GM18517 (cell line): Measurements from ENCODE around the gene ZNF862.
"Not testable (repeated sequence)": the region's sequence is repeated elsewhere in the genome, so short reads cannot be mapped to it uniquely, and the experiment has no call there.

Source experiments
- ATAC-seq: cut with Tn5 transposase; IDR thresholded peaks from one replicate; pipeline ENCODE4 v1.9.1; 2021; ENCODE audit warnings: mild to moderate bottlenecking, moderate library complexity; ENCODE audit not compliant: unreplicated experiment

ZNF862 gene

DNA sequence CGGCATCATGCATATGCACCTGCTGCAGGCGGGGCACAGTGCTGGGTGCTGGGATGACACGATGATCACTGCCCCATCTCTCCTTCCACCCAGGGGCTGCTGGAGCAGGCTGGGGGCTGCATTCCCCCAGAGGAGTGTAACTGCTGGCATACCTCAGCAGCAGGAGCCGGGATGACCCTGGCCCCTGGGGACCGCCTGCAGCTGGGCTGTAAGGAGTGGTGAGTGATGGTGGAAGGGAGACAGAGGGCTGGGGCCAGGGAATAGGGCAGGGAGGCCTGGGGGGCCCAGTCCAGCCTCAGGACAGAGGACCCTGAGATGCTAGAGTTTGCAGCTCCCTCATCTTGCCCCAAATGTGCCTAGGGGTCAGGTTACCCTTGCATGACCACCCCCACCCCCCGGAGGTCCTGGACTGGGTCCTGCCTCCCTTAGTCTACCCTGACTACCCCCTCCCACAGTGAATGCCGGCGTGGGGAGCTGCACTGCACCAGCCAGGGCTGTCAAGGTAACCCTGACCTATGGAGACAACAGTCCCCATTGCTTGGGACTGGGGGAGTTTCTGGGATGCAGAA, 14.5 kb upstream of the ZNF862 start:
- no peak for ATAC-seq

DNA sequence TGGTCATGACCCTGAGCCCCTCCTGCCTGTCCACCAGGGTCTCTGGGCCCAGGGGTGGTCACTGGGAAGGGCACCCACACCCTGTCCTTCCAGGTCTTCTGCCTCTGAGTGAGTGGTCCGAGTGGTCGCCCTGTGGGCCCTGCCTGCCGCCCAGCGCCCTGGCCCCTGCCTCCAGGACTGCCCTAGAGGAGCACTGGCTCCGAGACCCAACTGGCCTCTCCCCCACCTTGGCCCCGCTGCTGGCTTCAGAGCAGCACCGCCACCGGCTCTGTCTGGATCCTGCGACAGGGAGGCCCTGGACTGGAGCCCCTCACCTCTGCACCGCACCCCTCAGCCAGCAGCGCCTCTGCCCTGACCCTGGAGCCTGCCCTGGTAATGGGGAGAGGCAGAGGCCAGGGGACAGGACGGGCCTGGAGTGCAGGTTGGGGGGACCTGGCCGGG, 13.9 kb upstream of the ZNF862 start:
- ATAC-seq = no peak

DNA sequence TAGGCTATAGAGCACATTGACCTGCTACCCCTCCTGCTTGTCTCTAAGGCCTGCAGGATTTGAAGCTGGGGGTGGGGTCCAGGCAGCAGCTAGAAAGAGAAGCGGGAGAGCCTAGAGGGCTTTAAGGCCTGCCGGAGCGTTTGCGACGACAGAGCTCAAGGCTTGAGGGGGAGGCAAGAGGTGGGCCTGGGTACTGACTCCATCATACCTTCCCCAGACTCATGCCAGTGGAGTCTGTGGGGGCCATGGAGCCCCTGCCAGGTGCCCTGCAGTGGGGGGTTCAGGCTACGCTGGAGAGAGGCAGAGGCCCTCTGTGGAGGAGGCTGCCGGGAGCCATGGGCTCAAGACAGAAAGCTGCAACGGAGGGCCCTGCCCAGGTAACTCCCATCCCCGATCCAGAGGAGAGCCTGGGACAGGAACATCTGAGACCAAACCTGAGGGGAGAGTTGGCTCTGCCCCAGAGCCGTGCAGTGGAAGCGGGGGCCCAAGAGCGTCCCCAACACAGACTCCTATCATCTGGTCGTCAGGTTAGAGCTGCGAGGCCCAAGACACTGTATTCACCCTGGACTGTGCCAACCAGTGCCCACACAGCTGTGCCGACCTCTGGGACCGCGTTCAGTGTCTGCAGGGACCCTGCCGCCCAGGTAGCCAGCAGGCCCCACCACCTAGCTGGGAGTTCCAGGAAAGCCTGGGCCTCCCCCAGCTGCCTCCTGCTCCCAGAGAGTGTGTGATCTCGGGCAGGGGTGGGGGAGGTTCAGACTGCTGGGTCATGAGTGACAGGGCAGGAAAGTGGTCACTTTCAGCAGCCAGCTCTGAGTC, 13.2 kb upstream of the ZNF862 start:
- ATAC-seq = no peak

DNA sequence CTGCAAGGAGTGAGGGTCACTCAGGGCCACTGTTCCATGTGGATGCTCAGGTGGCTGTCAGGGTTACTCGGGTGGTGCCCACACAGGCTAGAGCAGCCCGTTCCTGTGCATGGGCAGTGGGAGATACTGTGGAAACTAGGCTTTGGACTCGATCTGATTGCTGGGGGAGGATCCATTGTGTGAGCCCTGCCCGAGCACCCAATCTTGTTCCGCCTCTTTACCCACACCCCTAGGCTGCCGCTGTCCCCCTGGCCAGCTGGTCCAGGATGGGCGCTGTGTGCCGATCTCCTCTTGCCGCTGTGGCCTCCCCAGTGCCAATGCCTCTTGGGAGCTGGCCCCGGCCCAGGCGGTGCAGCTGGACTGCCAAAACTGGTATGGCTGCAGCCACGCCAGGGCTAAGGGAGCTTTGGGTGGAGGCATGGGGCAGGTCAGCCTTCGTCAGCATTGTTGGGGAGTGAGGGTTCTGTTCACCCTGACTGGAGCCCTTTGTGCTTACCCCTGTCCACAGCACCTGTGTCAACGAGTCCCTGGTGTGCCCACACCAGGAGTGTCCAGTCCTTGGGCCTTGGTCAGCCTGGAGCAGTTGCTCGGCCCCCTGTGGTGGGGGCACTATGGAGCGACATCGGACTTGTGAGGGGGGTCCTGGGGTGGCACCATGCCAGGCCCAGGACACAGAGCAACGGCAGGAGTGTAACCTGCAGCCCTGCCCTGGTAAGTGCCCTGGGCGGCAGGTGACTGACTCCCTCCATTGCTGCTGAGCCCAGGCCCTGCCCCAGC, 12.4 kb upstream of the ZNF862 start:
- no peak for ATAC-seq

DNA sequence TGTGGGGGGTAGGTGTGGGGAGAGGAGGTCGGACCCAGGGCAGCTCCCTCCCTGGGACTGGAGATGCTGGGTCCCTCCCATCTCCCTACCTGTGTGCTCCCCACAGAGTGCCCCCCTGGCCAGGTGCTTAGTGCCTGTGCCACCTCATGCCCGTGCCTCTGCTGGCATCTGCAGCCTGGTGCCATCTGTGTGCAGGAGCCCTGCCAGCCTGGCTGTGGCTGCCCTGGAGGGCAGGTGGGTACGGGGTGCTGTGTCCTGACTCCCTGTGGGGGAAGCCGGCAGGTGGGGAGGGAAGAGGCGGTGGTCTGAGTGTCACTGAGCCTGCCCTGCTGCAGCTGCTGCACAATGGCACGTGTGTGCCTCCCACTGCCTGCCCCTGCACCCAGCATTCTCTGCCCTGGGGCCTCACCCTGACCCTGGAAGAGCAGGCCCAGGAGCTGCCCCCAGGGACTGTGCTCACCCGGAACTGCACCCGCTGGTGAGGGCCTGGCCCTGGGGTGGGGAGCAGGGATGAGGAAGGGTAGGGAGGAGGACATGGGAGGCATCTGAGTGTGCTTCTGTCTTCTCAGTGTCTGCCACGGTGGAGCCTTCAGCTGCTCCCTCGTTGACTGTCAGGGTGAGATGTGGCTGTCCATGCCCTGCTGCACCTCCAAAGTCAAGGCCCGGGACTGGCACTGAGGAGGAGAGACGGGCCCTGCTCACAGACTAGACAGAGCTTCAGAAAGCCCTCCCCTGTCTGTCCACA, 11.7 kb upstream of the ZNF862 start:
- no peak for ATAC-seq

DNA sequence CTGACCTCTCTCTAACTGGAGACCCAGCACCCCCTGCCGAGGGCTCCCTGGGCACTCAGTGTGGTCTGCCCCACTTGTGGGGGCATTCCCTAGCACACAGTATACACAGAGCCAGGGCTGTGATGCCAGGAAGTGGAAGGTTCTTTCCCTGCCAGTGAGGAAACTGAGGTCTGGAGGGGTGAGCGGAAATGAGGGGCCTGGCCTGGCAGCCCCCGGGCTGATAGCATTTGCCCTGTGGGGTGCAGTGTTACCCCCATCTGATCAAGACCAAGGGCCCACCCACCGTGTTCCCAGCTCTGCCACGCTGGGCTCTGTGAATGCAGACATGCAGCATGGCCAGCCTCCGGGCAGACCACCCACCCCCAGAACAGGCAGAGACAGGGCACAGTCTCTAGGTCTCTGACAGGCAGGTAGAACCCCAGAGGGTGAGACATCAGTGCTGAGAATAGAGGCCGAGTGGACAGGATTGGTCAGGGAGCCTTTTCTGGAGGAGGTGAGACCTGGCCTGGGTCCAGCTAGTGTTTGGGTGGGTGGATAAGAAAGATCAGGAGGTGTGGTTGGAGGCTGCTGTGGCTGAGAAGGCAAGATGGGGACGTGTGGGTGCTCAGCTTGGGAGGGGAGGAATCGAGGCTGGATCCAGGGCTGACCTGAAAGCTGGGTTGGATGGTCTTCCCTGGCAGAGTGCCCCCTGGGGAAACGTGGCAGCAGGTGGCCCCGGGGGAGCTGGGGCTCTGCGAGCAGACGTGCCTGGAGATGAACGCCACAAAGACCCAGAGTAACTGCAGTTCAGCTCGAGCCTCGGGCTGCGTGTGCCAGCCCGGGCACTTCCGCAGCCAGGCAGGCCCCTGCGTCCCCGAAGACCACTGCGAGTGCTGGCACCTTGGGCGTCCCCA, 10.8 kb upstream of the ZNF862 start:
- no peak for ATAC-seq

DNA sequence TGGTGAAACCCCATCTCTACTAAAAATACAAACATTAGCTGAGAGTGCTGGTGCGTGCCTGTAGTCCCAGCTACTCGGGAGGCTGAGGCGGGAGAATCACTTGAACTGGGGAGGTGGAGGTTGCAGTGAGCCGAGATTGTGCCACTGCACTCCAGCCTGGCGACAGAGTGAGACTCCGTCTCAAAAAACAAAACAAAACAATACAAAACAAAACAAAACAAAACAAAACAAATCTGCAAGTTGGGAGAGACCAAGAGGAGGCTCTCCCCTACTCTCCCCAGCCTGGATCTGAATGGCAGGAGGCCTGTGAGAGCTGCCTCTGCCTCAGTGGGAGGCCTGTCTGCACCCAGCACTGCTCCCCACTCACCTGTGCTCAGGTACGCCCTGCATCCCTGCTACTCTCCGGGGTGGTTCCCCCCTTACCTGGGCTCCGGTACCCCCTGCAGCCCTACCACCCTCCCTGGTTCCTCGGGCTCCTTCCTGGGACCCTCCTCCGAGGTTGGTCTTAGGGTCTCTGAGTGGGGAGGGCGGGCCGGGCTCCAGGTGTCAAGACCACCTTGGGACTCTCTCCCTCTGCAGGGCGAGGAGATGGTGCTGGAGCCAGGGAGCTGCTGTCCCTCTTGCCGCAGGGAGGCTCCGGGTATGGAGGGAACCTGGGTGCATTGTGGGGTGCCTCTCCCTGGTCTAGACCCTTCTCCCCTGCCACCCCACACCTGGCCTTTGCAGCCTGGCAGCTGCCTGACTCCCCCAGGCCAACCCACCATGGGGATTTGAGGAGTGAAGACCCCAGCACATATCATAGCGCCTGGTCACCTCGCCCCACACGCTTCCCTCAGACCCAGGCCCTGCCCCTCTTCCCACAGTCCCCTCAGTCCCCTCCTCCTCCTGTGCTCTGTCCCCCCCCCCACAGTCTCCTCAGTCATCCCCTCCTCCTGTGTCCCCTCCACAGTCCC, 9.5 kb upstream of the ZNF862 start:
- ATAC-seq = no peak

DNA sequence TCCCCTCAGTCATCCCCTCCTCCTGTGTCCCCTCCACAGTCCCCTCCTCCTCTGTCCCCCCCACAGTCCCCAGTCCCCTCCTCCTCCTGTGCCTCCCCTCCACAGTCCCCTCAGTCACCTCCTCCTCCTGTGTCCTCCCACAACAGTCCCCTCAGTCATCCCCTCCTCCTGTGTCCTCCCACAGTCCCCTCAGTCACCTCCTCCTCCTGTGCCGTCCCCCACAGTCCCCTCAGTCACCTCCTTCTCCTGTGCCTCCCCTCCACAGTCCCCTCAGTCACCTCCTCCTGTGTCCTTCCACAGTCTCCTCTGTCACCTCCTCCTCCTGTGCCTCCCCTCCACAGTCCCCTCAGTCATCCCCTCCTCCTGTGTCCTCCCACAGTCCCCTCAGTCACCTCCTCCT, 7.6 kb upstream of the ZNF862 start:
- not testable (repeated sequence) for ATAC-seq

DNA sequence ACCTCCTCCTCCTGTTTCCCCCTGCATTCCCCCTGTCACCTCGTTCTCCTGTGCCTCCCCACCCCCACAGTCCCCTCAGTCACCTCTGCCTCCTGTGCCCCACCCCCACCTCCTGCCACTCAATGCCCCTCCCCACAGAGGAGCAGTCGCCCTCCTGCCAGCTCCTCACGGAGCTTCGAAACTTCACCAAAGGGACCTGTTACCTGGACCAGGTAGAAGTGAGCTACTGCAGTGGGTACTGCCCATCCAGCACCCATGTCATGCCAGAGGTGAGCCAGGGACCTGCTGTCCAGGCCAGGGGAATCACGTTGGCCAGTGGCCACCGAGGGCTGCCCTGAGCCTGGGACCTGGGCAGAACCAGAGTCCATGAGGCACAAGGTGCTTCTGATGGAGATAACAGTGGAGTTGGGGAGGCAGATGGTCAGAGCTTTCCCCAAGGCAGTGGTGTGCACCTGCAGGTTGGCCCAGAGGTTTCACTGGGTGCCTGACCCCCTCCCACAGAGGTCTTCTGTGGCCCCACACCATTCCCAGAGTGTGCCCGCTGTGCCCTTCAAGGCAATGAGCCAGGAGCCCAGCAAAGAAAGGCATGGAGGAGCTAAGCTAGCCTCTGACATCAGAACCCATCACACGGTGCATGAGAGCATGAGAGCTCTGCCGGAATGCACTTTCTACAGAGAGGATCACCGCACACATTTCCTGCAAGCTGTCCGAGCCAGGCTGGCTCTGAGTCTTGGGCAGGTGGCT, 7.0 kb upstream of the ZNF862 start:
- ATAC-seq = no peak

DNA sequence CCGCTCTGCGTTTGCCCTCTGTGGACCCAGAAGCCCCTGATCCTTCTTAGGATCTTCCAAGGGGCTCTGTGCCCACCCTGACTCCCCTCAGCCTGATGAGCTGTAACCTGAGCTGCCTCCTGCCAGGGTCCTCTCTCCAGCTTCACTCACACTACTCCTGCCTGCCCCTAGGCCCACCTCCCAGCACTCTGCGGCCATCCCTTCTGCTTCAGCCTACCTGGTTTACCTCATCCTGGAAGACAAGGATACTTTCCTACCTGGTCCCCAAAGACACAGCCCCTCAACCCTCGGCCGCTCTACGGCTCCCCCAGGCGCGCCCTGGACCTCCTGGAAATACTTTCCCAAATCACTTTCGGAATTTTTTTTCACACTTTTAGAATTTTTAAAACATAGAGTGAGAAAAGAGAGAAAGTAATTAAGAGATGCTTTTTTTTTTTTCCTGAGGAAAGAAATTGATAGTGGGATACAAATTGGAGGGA, 6.4 kb upstream of the ZNF862 start:
- ATAC-seq = no peak

DNA sequence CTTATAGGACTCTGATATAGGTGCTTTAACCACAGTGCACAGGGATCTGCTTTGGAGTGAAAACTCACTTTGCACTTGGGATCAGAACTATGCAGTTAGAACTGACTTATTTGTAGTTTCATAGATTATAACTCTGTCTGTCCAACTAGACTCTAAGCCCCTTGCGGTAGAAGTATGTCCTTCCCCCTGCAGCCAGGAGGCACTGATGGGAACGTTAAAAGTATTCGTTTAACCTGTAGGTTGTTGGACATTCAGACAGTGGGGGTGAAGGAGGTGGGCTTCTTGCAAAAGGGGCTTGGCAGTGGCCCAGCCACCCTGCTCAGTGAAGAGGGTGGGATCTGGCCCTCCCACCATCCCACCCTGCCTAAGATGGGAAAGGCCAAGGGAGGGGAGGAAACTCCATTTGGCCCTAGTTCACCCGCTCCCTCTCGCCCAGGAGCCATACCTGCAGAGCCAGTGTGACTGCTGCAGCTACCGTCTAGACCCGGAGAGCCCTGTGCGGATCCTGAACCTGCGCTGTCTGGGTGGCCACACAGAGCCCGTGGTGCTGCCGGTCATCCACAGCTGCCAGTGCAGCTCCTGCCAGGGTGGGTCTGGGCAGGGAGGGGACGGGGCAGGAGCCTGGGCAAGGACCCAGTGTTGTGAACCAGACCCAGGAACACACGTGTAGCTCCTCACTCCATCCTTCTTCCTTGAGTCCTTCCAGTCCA, 5.7 kb upstream of the ZNF862 start:
- ATAC-seq = no peak

DNA sequence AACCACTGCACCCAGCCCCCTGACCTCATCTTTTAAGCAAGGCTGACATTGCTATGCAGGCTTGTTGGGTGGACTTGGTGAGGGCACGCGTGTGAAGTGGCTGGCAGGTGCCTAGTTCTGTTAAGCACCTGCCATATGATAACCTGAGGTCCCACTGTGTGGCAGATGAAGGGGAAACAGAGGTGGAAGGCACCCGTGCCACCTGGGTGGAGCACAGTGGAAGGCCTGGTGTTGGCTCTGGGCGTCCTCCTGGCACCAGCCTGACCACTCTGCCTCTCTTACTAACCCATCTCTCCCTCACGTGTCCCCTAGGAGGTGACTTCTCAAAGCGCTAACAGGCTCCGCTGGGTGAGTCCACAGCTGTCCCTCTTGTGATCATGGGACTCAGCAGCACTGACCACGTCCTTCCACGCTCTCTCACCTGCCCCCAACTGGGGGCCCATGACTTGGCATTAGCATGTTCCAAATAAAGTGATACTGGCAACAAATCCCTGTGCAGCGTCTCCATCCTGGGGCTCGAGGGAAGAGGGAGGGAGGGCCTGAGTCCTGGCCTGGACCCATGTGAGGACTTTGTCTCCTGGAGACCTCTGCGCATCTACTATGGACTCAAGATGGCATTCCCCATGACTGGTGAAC, 4.6 kb upstream of the ZNF862 start:
- no peak for ATAC-seq

DNA sequence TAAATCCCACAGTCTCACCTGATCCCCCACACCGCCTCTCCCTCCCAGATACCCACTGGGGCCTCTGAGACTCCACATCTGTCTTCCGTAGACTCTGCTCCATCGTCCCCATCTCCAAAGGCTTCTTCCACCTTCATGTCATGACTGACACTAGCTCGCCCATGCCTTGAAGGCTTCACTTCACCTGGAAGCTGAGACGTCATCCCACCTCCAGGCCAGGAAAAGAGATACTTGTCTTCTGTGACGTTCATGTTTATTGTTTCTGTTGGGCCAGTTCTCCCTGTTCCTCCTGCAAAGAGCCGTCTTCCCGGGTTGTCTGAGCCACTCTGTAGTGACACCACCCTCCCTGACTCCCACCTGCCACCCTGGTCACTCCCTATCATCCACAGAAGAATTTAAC, 3.6 kb upstream of the ZNF862 start:
- no peak for ATAC-seq

DNA sequence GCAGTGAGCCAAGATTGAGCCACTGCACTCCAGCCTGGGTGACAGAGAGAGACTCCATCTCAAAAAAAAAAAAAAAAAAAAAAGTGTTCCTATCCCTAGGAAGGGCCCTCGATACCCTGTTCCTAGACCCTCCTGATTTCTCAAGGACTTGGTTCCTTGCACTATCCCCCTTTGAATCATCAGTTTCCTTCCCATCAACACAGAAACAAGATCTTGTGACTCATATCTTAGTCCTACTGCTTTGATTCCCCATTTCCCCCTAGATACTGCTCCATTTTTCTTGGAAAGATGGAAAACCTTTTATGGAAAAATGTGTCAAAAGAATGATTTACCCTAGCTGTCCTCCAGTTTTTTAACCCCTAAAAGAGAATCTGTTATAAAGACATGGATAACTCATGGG, 1.7 kb upstream of the ZNF862 start:
- no peak for ATAC-seq

DNA sequence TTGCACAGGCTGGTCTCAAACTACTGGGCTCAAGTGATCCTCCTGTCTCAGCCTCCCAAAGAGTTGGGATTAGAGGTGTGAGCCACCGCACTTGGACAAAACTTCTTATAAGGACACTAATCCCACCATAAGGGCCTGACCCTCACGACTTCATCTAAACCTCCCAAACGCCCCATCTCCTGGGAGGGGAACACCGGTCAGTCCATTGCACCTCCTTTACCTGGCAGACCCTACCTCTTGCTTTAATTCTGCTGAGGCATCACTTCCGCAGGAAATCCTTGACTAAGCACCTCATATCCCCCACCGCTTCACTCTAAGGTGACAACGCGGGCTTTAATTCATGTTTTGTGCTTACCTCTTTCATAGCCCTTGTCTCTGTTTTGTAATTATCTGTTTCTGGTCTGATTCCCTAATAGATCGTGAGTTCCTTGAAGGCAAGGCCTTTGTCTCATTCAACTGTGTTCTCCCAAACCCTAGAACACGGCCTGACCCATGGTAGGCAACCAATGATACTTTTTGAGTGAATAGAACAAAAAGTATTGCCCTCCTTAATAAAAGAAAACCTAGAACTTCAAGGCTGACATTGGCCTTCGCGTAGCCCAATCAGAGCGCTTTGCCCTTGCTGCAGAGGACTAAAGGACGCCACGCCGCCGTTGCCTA, 481 bp upstream of the ZNF862 start:
- ATAC-seq = no peak

DNA sequence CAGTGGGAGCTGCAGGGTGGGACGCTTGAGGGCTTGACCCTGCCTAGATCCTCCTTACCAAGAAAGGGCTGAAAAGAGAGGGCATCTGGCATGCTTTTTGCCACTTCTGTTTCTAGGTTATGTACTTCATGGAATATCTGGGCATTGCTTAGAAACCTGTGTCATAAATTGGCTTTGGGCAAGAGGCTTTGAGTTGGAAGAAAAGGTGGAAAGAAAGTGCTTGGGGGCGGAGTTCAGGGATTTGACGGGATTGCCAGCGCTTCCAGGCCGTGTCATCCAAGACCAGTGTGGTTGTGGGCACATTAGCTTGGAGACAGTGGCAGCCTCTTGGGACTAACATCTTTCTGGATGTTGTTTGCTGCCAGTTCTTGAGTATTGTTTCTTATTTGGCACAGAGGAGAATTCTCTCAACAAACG, 825 bp downstream of the ZNF862 start:
- no peak for ATAC-seq

DNA sequence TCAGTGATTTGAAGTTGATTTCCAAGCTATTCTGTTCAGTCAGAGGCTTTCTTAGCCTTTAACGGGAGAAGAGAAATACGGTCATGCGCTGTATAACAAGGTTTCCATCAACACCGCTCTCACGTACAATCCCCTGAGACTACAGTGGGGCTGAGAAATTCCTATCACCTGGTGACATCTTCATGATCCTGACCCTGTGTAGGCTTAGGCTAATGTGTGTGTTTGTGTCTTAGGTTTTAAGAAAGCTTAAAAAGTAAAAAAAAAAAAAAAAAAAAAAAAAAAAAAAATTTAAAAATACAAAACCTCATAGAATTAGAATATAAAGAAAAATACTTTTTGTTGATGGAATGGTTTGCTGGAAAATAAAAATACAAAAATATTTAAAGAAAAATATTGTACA, 1.8 kb downstream of the ZNF862 start:
- ATAC-seq = no peak
